ENCODE measurements around the gene FANK1.

Gene FANK1

GRCh38 chr10:125940515-125940914 lies 44.2 kb downstream of the FANK1 start:
- TF ChIP-seq, protein P1, sequence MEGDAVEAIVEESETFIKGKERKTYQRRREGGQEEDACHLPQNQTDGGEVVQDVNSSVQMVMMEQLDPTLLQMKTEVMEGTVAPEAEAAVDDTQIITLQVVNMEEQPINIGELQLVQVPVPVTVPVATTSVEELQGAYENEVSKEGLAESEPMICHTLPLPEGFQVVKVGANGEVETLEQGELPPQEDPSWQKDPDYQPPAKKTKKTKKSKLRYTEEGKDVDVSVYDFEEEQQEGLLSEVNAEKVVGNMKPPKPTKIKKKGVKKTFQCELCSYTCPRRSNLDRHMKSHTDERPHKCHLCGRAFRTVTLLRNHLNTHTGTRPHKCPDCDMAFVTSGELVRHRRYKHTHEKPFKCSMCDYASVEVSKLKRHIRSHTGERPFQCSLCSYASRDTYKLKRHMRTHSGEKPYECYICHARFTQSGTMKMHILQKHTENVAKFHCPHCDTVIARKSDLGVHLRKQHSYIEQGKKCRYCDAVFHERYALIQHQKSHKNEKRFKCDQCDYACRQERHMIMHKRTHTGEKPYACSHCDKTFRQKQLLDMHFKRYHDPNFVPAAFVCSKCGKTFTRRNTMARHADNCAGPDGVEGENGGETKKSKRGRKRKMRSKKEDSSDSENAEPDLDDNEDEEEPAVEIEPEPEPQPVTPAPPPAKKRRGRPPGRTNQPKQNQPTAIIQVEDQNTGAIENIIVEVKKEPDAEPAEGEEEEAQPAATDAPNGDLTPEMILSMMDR (conservative IDR thresholded peaks at IDR 0.05; ENCODE audit: low read depth, low read length), result no peak
- no peak for DNase-seq (ENCODE audit: low read depth)
- H3K4me3 ChIP-seq (ENCODE audit: low read length), result no peak overlapping the region

- H3K4me3 ChIP-seq (ENCODE audit: low read length), result no peak overlapping the region
- no peak for DNase-seq (ENCODE audit: low read depth)
- TF ChIP-seq, protein P1 (conservative IDR thresholded peaks at IDR 0.05; ENCODE audit: low read depth, low read length), result no peak
Measured at GRCh38 chr10:125951290-125951689, 54.9 kb downstream of the FANK1 start.

GRCh38 chr10:125953778-125954385 lies 57.5 kb downstream of the FANK1 start:
- no peak overlapping the region for H3K4me3 ChIP-seq (ENCODE audit: low read length)
- TF ChIP-seq, protein P1 (conservative IDR thresholded peaks at IDR 0.05; ENCODE audit: low read depth, low read length), result no peak
- no peak for DNase-seq (ENCODE audit: low read depth)

GRCh38 chr10:125955766-125956165 lies 59.4 kb downstream of the FANK1 start:
- TF ChIP-seq, protein P1 (conservative IDR thresholded peaks at IDR 0.05; ENCODE audit: low read depth, low read length), result no peak
- DNase-seq (ENCODE audit: low read depth), result no peak

GRCh38 chr10:125961743-125962142 lies 65.4 kb downstream of the FANK1 start:
- TF ChIP-seq, protein P1 (conservative IDR thresholded peaks at IDR 0.05; ENCODE audit: low read depth, low read length), result no peak
- DNase-seq (ENCODE audit: low read depth), result no peak
- H3K4me3 ChIP-seq (ENCODE audit: low read length), result no peak overlapping the region

More at GRCh38 chr10:125955766-125956165, 59.4 kb downstream of the FANK1 start:
- no peak overlapping the region for H3K4me3 ChIP-seq (ENCODE audit: low read length)

DNA sequence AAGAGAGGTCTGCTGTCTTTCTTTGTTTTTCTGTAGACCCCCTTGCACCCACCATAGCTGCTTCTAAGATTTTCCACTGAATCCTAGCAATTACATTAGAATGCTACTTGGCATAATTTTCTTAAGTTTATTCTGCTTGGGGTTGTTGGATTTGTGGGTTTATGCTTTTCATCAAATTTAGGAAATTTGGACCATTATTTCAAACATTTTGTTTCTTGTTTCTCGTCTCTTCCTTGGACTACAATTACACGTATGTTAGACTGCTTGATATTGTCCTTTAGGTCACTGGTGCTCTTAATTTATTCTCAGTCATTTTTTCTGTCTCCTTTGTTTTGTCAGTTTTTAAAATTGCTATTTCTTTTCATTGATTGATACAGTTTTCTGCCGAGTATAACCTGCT lies 65.8 kb downstream of the FANK1 start:
- DNase-seq (ENCODE audit: low read depth), result no peak
- TF ChIP-seq, protein P1 (conservative IDR thresholded peaks at IDR 0.05; ENCODE audit: low read depth, low read length), result no peak
- no peak overlapping the region for H3K4me3 ChIP-seq (ENCODE audit: low read length)

- no peak for DNase-seq (ENCODE audit: low read depth)
- TF ChIP-seq, protein P1 (conservative IDR thresholded peaks at IDR 0.05; ENCODE audit: low read depth, low read length), result no peak
- H3K4me3 ChIP-seq (ENCODE audit: low read length), result no peak overlapping the region
Measured at GRCh38 chr10:125964558-125964957, 68.2 kb downstream of the FANK1 start.
